ENCODE data around the gene SETDB1. TPM values are rescaled to one million over a fixed set of nuclear protein-coding genes. Genes with fewer than 3 reads are reported as not detected.

The SETDB1 gene
- total RNA-seq, 1 experiment from 2014 or later, result 66.5 TPM

- H3K4me3 ChIP-seq (ENCODE audit: low read depth, low read length, poor library complexity, severe bottlenecking), result no peak overlapping the region
- H3K36me3 ChIP-seq (ENCODE audit: insufficient read depth, low read length, poor library complexity, severe bottlenecking), result peaks cover 2% of the 10 kb centered on the region
- ChIA-PET CTCF (interaction anchor here (3.3 kb wide), 1 partner anchor 9 kb away, joined by 26 read pairs; the partner anchor contains the start of gene MINDY1), POLR2A (ENCODE audit: low non-redundant PET) (no interaction called here)
- DNase-seq (ENCODE audit: low spot score), result no peak
- H3K9me3 ChIP-seq (ENCODE audit: low read depth, low read length, poor library complexity, severe bottlenecking), result no peaks in the 10 kb centered on the region
- intact Hi-C loops (cut with micrococcal nuclease; ENCODE audit: unreplicated experiment), result loop anchor here (5.0 to 10.0 kb wide), 2 partner anchors 522 to 740 kb away; partner anchors contain the start of gene CA14
- no peaks in the 10 kb centered on the region for H3K27me3 ChIP-seq (replicated peaks; ENCODE audit: insufficient read depth, low read depth, low read length, poor library complexity)
- no peaks in the 10 kb centered on the region for H3K4me1 ChIP-seq (ENCODE audit: insufficient read depth, low read length, poor library complexity, severe bottlenecking)
- no peak overlapping the region for H3K27ac ChIP-seq (ENCODE audit: low read depth, low read length, poor library complexity, severe bottlenecking)
- TF ChIP-seq EZH2 (IDR thresholded peaks at IDR 0.05; ENCODE audit: borderline replicate concordance, low read depth, low read length, poor library complexity, severe bottlenecking) (no peak), CTCF (conservative IDR thresholded peaks at IDR 0.05; ENCODE audit: low read depth, low read length) (no peak)
- BruUV-seq (replicated peaks), result no TSS peak
Observed at GRCh38 chr1:150997126-150997872, 71.1 kb downstream of the SETDB1 start.

GRCh38 chr1:150997949-150998348, 71.8 kb downstream of the SETDB1 start:
- intact Hi-C loops (cut with micrococcal nuclease; ENCODE audit: unreplicated experiment), result loop anchor here (5.0 to 10.0 kb wide), 2 partner anchors 523 to 741 kb away; partner anchors contain the start of gene CA14
- TF ChIP-seq EZH2 (IDR thresholded peaks at IDR 0.05; ENCODE audit: borderline replicate concordance, low read depth, low read length, poor library complexity, severe bottlenecking) (no peak), CTCF (conservative IDR thresholded peaks at IDR 0.05; ENCODE audit: low read depth, low read length) (no peak)
- Histone ChIP-seq H3K4me3 (ENCODE audit: low read depth, low read length, poor library complexity, severe bottlenecking) (no peak overlapping the region), H3K27me3 (replicated peaks; ENCODE audit: insufficient read depth, low read depth, low read length, poor library complexity) (no peaks in the 10 kb centered on the region), H3K9me3 (ENCODE audit: low read depth, low read length, poor library complexity, severe bottlenecking) (no peaks in the 10 kb centered on the region), H3K27ac (ENCODE audit: low read depth, low read length, poor library complexity, severe bottlenecking) (no peak overlapping the region), H3K4me1 (ENCODE audit: insufficient read depth, low read length, poor library complexity, severe bottlenecking) (no peaks in the 10 kb centered on the region), H3K36me3 (ENCODE audit: insufficient read depth, low read length, poor library complexity, severe bottlenecking) (peaks cover 2% of the 10 kb centered on the region)
- DNase-seq (ENCODE audit: low spot score), result no peak
- ChIA-PET CTCF (interaction anchor here (3.3 kb wide), 1 partner anchor 8 kb away, joined by 26 read pairs; the partner anchor contains the start of gene MINDY1), POLR2A (ENCODE audit: low non-redundant PET) (no interaction called here)
- BruUV-seq (replicated peaks), result no TSS peak

- H3K4me3 ChIP-seq (ENCODE audit: low read depth, low read length, poor library complexity, severe bottlenecking), result no peak overlapping the region
- peaks cover 2% of the 10 kb centered on the region for H3K36me3 ChIP-seq (ENCODE audit: insufficient read depth, low read length, poor library complexity, severe bottlenecking)
- intact Hi-C loops (cut with micrococcal nuclease; ENCODE audit: unreplicated experiment), result loop anchor here (5.0 to 10.0 kb wide), 2 partner anchors 524 to 742 kb away; partner anchors contain the start of gene CA14
- no peaks in the 10 kb centered on the region for H3K27me3 ChIP-seq (replicated peaks; ENCODE audit: insufficient read depth, low read depth, low read length, poor library complexity)
- CTCF ChIA-PET, result no interaction called here
- no TSS peak for BruUV-seq (replicated peaks)
- DNase-seq (ENCODE audit: low spot score), result no peak
- H3K9me3 ChIP-seq (ENCODE audit: low read depth, low read length, poor library complexity, severe bottlenecking), result no peaks in the 10 kb centered on the region
- no peaks in the 10 kb centered on the region for H3K4me1 ChIP-seq (ENCODE audit: insufficient read depth, low read length, poor library complexity, severe bottlenecking)
- POLR2A ChIA-PET (ENCODE audit: low non-redundant PET), result no interaction called here
- TF ChIP-seq EZH2 (IDR thresholded peaks at IDR 0.05; ENCODE audit: borderline replicate concordance, low read depth, low read length, poor library complexity, severe bottlenecking) (no peak), CTCF (conservative IDR thresholded peaks at IDR 0.05; ENCODE audit: low read depth, low read length) (no peak)
- no peak overlapping the region for H3K27ac ChIP-seq (ENCODE audit: low read depth, low read length, poor library complexity, severe bottlenecking)
Observed at GRCh38 chr1:150999051-150999674, 73.0 kb downstream of the SETDB1 start.

All from A673 (cell line).